ENCODE measurements around the gene MAP3K7. TPM values are rescaled to one million over a fixed set of nuclear protein-coding genes. Genes with fewer than 3 reads are reported as not detected.

Gene MAP3K7
- total RNA-seq, 1 experiment from 2014 or later: 27.8 TPM

GRCh38 chr6:90490030-90490716, 96.7 kb downstream of the MAP3K7 start:
- DNase-seq: no peak
- H3K9me3 Mint-ChIP-seq (ENCODE audit: low read depth, unreplicated experiment): no peaks in the 10 kb centered on the region
- intact Hi-C loops (cut with micrococcal nuclease; ENCODE audit: unreplicated experiment): no loop called here
- no peak overlapping the region for H3K4me3 Mint-ChIP-seq (ENCODE audit: low read depth, unreplicated experiment)
- BruUV-seq (replicated peaks): no TSS peak
- H3K27ac Mint-ChIP-seq (ENCODE audit: unreplicated experiment): no peak overlapping the region
- H3K36me3 Mint-ChIP-seq (ENCODE audit: insufficient read depth, unreplicated experiment): no peaks in the 10 kb centered on the region
- no peaks in the 10 kb centered on the region for H3K27me3 Mint-ChIP-seq (ENCODE audit: unreplicated experiment)
- no peaks in the 10 kb centered on the region for H3K4me1 Mint-ChIP-seq (ENCODE audit: low read depth, unreplicated experiment)
- TF ChIP-seq, protein P1, sequence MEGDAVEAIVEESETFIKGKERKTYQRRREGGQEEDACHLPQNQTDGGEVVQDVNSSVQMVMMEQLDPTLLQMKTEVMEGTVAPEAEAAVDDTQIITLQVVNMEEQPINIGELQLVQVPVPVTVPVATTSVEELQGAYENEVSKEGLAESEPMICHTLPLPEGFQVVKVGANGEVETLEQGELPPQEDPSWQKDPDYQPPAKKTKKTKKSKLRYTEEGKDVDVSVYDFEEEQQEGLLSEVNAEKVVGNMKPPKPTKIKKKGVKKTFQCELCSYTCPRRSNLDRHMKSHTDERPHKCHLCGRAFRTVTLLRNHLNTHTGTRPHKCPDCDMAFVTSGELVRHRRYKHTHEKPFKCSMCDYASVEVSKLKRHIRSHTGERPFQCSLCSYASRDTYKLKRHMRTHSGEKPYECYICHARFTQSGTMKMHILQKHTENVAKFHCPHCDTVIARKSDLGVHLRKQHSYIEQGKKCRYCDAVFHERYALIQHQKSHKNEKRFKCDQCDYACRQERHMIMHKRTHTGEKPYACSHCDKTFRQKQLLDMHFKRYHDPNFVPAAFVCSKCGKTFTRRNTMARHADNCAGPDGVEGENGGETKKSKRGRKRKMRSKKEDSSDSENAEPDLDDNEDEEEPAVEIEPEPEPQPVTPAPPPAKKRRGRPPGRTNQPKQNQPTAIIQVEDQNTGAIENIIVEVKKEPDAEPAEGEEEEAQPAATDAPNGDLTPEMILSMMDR (IDR thresholded peaks at IDR 0.05; ENCODE audit: unreplicated experiment): no peak
- CTCF ChIA-PET: interaction anchor here (1.0 kb wide), 1 partner anchor 550 kb away, joined by 3 read pairs; no protein-coding TSS in a partner anchor

- Mint-ChIP-seq H3K36me3 (ENCODE audit: insufficient read depth, unreplicated experiment) (no peaks in the 10 kb centered on the region), H3K27ac (ENCODE audit: unreplicated experiment) (no peak overlapping the region), H3K9me3 (ENCODE audit: low read depth, unreplicated experiment) (no peaks in the 10 kb centered on the region), H3K4me1 (ENCODE audit: low read depth, unreplicated experiment) (no peaks in the 10 kb centered on the region), H3K4me3 (ENCODE audit: low read depth, unreplicated experiment) (no peak overlapping the region), H3K27me3 (ENCODE audit: unreplicated experiment) (no peaks in the 10 kb centered on the region)
- no TSS peak for BruUV-seq (replicated peaks)
- intact Hi-C loops (cut with micrococcal nuclease; ENCODE audit: unreplicated experiment): no loop called here
- DNase-seq: no peak
- CTCF ChIA-PET: no interaction called here
- TF ChIP-seq, protein P1 (IDR thresholded peaks at IDR 0.05; ENCODE audit: unreplicated experiment): no peak
These were observed 98.1 kb downstream of the MAP3K7 start for GRCh38 chr6:90488816-90489215.

GRCh38 chr6:90485635-90486277, 101.1 kb downstream of the MAP3K7 start:
- Mint-ChIP-seq H3K36me3 (ENCODE audit: insufficient read depth, unreplicated experiment) (no peaks in the 10 kb centered on the region), H3K27me3 (ENCODE audit: unreplicated experiment) (no peaks in the 10 kb centered on the region), H3K9me3 (ENCODE audit: low read depth, unreplicated experiment) (no peaks in the 10 kb centered on the region), H3K27ac (ENCODE audit: unreplicated experiment) (no peak overlapping the region), H3K4me1 (ENCODE audit: low read depth, unreplicated experiment) (no peaks in the 10 kb centered on the region), H3K4me3 (ENCODE audit: low read depth, unreplicated experiment) (no peak overlapping the region)
- CTCF ChIA-PET: interaction anchor here (0.5 kb wide), 1 partner anchor 107 kb away, joined by 6 read pairs; no protein-coding TSS in a partner anchor
- intact Hi-C loops (cut with micrococcal nuclease; ENCODE audit: unreplicated experiment): no loop called here
- TF ChIP-seq, protein P1 (IDR thresholded peaks at IDR 0.05; ENCODE audit: unreplicated experiment): no peak
- no peak for DNase-seq
- no TSS peak for BruUV-seq (replicated peaks)

DNA sequence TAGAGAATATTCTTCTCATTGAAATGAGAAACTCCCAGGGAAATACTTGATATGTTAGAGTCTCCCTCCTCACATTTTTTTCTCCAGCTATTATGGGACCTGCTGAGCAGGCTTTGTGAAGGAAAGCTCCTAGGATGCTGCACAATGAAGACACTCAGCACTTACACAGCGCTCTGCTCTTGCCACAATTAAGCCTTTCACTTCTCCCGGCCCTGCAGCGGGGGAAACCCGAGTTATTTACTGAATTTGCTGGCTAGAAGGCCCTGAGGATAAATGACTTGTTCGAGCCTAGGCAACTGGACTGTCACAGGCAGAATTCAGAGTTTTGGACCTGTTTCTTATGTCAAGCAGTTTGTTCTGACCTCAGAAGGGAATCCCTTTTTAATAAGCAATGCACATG, 102.0 kb downstream of the MAP3K7 start:
- Mint-ChIP-seq H3K4me3 (ENCODE audit: low read depth, unreplicated experiment) (no peak overlapping the region), H3K36me3 (ENCODE audit: insufficient read depth, unreplicated experiment) (no peaks in the 10 kb centered on the region), H3K27me3 (ENCODE audit: unreplicated experiment) (no peaks in the 10 kb centered on the region), H3K9me3 (ENCODE audit: low read depth, unreplicated experiment) (no peaks in the 10 kb centered on the region), H3K27ac (ENCODE audit: unreplicated experiment) (no peak overlapping the region), H3K4me1 (ENCODE audit: low read depth, unreplicated experiment) (no peaks in the 10 kb centered on the region)
- intact Hi-C loops (cut with micrococcal nuclease; ENCODE audit: unreplicated experiment): no loop called here
- no peak for DNase-seq
- BruUV-seq (replicated peaks): no TSS peak
- TF ChIP-seq, protein P1 (IDR thresholded peaks at IDR 0.05; ENCODE audit: unreplicated experiment): no peak
- CTCF ChIA-PET: no interaction called here
